ENCODE results near the gene POP4.

Gene POP4

DNA sequence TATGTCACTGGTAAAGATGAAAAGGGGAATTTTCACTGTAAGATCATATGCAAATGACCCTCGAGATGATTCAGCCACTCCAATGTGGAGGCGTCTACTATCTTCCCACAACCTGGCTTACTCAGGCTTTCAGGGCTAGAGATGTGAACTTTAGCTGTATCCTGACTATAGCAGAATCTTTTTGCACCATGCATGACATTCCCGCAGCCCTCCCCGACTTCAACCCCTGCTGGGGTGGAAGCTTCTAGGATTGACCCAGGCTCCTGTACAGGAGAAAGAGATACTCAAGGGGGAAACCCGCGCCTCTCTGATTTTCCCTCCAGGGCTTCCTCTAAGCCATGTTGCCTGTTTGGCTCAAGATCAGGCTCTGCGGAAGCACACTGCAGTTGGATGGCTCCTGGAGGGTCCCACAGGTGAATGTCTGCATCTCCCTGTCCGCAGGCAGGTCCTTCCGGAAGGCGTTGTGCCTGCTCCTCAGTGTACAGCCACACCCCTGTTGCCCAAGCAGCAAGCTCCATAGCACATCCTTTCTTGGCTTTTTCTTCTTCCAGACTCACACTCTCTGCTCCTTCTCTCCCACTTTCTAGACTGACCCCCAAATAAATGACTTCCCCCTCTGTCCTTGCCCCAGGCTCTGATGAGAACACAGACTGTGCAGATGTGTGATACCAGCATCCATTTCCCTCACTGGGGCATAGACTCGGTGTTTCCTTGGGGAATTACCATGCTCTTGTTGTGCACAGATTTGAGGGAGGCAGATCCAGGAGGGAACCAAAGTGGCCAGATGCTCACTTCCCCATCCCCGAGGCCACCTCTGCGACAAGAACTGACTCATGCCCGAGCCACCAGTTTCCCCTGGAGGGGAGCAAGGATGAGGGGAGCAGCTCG lies 29.1 kb upstream of the POP4 start (continued):
- TF ChIP-seq, protein P1, sequence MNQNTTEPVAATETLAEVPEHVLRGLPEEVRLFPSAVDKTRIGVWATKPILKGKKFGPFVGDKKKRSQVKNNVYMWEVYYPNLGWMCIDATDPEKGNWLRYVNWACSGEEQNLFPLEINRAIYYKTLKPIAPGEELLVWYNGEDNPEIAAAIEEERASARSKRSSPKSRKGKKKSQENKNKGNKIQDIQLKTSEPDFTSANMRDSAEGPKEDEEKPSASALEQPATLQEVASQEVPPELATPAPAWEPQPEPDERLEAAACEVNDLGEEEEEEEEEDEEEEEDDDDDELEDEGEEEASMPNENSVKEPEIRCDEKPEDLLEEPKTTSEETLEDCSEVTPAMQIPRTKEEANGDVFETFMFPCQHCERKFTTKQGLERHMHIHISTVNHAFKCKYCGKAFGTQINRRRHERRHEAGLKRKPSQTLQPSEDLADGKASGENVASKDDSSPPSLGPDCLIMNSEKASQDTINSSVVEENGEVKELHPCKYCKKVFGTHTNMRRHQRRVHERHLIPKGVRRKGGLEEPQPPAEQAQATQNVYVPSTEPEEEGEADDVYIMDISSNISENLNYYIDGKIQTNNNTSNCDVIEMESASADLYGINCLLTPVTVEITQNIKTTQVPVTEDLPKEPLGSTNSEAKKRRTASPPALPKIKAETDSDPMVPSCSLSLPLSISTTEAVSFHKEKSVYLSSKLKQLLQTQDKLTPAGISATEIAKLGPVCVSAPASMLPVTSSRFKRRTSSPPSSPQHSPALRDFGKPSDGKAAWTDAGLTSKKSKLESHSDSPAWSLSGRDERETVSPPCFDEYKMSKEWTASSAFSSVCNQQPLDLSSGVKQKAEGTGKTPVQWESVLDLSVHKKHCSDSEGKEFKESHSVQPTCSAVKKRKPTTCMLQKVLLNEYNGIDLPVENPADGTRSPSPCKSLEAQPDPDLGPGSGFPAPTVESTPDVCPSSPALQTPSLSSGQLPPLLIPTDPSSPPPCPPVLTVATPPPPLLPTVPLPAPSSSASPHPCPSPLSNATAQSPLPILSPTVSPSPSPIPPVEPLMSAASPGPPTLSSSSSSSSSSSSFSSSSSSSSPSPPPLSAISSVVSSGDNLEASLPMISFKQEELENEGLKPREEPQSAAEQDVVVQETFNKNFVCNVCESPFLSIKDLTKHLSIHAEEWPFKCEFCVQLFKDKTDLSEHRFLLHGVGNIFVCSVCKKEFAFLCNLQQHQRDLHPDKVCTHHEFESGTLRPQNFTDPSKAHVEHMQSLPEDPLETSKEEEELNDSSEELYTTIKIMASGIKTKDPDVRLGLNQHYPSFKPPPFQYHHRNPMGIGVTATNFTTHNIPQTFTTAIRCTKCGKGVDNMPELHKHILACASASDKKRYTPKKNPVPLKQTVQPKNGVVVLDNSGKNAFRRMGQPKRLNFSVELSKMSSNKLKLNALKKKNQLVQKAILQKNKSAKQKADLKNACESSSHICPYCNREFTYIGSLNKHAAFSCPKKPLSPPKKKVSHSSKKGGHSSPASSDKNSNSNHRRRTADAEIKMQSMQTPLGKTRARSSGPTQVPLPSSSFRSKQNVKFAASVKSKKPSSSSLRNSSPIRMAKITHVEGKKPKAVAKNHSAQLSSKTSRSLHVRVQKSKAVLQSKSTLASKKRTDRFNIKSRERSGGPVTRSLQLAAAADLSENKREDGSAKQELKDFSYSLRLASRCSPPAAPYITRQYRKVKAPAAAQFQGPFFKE (tag by site-specific recombination; IDR thresholded peaks at IDR 0.05; ENCODE audit: borderline replicate concordance), result peak; percentile 19; the same call in 1 of the 2 replicates
- TF ChIP-seq, protein P2, sequence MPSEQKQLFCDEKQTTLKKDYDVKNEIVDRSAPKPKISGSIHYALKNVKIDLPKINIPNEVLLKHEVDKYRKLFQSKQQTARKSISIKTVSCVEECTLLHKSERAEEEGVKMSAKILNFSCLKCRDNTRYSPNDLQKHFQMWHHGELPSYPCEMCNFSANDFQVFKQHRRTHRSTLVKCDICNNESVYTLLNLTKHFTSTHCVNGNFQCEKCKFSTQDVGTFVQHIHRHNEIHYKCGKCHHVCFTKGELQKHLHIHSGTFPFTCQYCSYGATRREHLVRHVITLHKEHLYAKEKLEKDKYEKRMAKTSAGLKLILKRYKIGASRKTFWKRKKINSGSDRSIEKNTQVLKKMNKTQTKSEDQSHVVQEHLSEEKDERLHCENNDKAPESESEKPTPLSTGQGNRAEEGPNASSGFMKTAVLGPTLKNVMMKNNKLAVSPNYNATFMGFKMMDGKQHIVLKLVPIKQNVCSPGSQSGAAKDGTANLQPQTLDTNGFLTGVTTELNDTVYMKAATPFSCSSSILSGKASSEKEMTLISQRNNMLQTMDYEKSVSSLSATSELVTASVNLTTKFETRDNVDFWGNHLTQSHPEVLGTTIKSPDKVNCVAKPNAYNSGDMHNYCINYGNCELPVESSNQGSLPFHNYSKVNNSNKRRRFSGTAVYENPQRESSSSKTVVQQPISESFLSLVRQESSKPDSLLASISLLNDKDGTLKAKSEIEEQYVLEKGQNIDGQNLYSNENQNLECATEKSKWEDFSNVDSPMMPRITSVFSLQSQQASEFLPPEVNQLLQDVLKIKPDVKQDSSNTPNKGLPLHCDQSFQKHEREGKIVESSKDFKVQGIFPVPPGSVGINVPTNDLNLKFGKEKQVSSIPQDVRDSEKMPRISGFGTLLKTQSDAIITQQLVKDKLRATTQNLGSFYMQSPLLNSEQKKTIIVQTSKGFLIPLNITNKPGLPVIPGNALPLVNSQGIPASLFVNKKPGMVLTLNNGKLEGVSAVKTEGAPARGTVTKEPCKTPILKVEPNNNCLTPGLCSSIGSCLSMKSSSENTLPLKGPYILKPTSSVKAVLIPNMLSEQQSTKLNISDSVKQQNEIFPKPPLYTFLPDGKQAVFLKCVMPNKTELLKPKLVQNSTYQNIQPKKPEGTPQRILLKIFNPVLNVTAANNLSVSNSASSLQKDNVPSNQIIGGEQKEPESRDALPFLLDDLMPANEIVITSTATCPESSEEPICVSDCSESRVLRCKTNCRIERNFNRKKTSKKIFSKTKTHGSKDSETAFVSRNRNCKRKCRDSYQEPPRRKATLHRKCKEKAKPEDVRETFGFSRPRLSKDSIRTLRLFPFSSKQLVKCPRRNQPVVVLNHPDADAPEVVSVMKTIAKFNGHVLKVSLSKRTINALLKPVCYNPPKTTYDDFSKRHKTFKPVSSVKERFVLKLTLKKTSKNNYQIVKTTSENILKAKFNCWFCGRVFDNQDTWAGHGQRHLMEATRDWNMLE (tag by site-specific recombination; conservative IDR thresholded peaks at IDR 0.05; ENCODE audit: low read depth), result no peak
- no peak for TF ChIP-seq SP3 (tag by site-specific recombination; IDR thresholded peaks at IDR 0.05)
- peak; percentile 62 for TF ChIP-seq GLIS1 (tag by site-specific recombination; IDR thresholded peaks at IDR 0.05)
- TF ChIP-seq ZNF777 (tag by site-specific recombination; IDR thresholded peaks at IDR 0.05; ENCODE audit: borderline replicate concordance), result peak; percentile 12; the same call in 1 of the 2 replicates
- TF ChIP-seq, protein P3, sequence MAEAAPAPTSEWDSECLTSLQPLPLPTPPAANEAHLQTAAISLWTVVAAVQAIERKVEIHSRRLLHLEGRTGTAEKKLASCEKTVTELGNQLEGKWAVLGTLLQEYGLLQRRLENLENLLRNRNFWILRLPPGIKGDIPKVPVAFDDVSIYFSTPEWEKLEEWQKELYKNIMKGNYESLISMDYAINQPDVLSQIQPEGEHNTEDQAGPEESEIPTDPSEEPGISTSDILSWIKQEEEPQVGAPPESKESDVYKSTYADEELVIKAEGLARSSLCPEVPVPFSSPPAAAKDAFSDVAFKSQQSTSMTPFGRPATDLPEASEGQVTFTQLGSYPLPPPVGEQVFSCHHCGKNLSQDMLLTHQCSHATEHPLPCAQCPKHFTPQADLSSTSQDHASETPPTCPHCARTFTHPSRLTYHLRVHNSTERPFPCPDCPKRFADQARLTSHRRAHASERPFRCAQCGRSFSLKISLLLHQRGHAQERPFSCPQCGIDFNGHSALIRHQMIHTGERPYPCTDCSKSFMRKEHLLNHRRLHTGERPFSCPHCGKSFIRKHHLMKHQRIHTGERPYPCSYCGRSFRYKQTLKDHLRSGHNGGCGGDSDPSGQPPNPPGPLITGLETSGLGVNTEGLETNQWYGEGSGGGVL (tag by site-specific recombination; IDR thresholded peaks at IDR 0.05), result peak; percentile 30; the same call in 1 of the 2 replicates
- no peak for TF ChIP-seq ZNF623 (tag by site-specific recombination; IDR thresholded peaks at IDR 0.05)
- TF ChIP-seq ZNF138 (tag by site-specific recombination; IDR thresholded peaks at IDR 0.05; ENCODE audit: borderline replicate concordance), result no peak
- TF ChIP-seq ZNF2 (tag by site-specific recombination; IDR thresholded peaks at IDR 0.05), result no peak
- no peak for TF ChIP-seq ZNF311 (tag by site-specific recombination; IDR thresholded peaks at IDR 0.05; ENCODE audit: borderline replicate concordance)
- TF ChIP-seq ZNF121 (tag by site-specific recombination; IDR thresholded peaks at IDR 0.05), result no peak
- no peak for TF ChIP-seq ZNF274 (IDR thresholded peaks at IDR 0.05; ENCODE audit: low read length)
- no peak for TF ChIP-seq ZNF274 (tag by site-specific recombination; IDR thresholded peaks at IDR 0.05; ENCODE audit: borderline replicate concordance)
- no peak for TF ChIP-seq YY2 (tag by site-specific recombination; IDR thresholded peaks at IDR 0.05)
- no peak for TF ChIP-seq ZNF426 (tag by site-specific recombination; IDR thresholded peaks at IDR 0.05)
- TF ChIP-seq PRDM1 (tag by site-specific recombination; IDR thresholded peaks at IDR 0.05), result peak; percentile 32; the same call in 1 of the 2 replicates
- TF ChIP-seq SCRT2 (tag by site-specific recombination; IDR thresholded peaks at IDR 0.05), result peak; percentile 83
- no peak for TF ChIP-seq ZNF350 (tag by site-specific recombination; IDR thresholded peaks at IDR 0.05)
- TF ChIP-seq ZNF354C (tag by site-specific recombination; IDR thresholded peaks at IDR 0.05; ENCODE audit: borderline replicate concordance, low read depth), result no peak
- TF ChIP-seq ZNF19 (tag by site-specific recombination; IDR thresholded peaks at IDR 0.05; ENCODE audit: low read depth), result no peak
- no peak for TF ChIP-seq GLI4 (tag by site-specific recombination; IDR thresholded peaks at IDR 0.05)
- TF ChIP-seq, protein P4, sequence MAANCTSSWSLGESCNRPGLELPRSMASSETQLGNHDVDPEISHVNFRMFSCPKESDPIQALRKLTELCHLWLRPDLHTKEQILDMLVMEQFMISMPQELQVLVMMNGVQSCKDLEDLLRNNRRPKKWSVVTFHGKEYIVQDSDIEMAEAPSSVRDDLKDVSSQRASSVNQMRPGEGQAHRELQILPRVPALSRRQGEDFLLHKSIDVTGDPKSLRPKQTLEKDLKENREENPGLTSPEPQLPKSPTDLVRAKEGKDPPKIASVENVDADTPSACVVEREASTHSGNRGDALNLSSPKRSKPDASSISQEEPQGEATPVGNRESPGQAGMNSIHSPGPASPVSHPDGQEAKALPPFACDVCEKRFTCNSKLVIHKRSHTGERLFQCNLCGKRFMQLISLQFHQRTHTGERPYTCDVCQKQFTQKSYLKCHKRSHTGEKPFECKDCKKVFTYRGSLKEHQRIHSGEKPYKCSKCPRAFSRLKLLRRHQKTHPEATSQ (tag by site-specific recombination; IDR thresholded peaks at IDR 0.05), result no peak

All from HEK293 (cell line).